ENCODE measurements around the gene TEX29.
A peak's percentile ranks its signal among the peaks of the same experiment; 100 is the strongest.

The TEX29 gene

DNA sequence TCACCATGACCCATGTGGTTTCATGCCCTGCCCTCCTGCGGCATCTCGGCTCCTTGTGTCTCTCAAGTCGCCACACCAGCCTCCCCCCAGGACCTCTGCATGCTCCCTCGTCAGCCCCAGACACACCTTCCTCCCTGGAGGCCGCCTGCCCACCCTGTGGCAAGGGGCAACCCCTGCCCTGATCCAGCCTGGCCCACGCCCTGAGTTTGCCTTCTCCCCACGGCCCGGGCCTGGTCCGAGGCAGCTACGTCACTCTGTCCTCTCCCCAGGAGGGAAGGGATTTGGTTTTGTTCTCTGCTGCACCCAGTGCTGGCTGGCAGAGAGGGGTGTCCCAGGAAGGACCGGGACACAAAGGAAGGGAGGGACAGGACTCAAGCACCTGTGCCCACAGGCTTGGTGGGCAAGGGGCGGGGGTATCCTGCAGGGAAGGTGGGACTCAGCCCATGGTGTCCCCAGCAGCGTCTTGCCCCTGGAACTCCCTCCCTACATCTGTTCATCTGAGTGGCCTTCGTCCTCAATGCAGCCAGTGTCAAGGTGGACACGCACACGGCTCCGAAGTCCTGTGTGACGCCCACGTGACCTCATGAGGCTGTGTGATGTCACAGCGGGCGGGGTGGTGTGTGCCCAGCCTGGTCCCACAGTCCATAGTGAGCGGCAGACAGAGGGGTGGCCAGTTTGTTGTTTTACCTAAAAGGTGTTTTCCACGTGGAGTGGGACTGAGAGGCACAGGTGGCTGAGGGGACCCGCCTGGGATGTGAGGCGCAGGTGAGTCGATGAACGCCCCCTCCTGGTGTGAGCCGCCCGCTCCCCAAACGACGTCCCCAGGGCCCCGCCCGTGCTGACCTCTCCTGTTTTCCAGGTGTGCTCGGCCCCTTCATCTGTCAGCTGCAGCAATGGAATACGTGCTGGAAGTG lies at the start of gene TEX29:
TEX29 (plus strand) TSS at position 645 of the 914 bp plus-strand sequence; CDS start at position 894, 249 bp downstream.
- no peak for DNase-seq (ENCODE audit: low read depth)

DNA sequence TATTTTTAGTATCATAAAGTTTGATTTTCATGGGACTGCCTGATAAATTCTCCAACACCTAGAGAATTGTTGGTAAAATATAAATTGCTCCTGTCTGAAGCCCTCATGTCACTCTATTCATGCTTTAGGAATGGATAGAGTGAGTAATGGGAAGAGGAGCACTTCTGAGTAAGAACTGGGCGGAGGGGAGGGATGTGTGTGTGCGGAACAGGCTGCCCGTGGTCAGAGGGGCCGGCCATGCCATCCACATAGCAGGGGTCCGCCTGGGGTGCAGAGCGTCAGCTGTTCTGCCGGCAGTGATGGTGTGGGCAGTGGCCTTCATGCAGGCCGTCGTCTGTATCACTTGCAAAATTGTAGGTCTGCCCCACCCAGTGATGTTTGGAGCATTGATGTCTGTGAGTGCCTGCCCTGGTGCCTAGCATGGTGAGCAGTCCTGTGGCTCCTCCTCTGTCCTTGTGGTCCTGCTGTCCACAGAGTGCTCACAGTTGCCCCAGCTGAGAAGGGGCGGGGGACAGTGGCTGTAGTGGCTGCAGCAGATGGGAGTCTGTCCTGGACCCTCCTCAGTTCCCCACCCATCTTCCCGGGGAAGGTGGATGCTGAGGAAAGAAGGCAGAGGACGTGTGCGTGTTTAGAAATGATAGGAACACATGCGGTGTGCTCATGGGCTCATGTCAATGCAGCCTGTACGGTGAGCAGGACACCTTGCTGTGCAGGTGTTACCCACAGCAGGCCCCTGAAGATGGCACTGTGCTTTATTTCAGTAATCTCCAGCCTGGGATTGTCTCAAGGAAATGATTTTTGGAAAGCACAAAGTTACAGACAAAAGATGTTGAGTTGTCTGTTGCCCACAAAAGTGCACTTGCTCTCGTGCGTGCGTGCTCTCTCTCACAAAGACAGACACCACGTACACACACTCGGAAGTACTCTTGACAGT lies 49.4 kb upstream of the TEX29 start:
- peak; percentile 79 for DNase-seq (ENCODE audit: low read depth)

DNA sequence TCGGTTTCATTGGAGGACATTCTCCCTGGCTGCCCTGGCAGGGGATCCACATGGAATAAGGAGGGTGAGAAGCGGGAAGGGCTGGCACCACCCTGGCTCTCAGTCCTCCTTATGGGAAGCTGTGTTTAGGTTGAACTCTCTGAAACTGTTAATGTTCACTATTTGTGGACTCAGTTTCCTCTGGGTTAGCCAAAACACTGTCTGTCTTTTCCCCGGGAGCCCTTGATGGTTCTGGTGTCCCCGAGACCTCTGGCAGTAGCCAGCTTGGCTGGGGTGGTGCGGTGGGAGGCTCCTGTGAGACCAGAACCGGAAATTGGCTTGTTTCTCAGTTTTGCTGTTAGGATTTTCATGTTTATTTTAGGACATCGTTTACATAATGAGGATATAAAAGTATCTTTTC lies 48.3 kb upstream of the TEX29 start:
- no peak for DNase-seq (ENCODE audit: low read depth)

DNA sequence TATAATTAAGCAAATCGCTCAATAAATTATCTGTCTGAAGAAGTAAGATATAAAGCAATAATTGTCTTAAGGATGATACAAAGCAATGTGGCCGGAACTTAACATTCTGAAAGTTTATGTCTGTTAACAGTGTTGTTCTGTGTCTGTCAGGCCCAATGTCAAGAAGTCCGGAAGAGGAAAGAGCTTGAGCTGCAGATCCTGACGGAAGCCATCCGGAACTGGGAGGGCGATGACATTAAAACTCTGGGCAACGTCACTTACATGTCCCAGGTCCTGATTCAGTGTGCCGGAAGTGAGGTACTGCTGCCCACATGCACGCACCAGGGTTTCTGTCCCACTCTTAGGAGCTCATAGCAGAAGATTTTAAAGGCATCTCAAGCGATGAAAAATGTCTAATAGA lies 45.1 kb upstream of the TEX29 start:
- no peak for DNase-seq (ENCODE audit: low read depth)

DNA sequence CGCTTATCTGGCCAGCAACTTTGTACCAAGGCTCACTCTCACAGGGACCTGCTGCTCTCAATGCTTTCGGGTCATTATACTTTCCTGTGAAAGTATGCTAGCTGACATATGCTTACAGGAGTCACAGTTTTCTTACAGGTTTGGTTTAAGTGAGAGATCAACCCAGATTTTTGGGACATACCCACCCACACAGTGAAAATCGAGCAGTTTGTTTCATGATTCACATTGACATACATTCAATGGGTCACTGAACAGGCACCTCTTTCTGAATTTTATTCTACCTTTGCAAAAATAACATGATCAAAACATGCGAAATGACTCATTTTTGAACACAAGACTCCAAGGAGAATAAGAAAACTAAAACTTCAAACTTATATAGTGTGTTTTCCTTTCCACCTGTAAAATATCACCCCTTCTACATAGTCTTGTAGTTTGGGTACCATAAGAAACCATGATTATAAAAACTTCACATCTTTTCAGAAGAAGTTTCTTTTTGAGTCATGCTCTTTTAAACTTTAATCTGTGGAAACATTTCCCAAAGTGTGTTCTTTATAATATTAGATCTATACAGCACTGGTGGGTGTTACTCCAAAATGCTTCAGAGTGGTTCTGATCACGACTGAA lies 44.3 kb upstream of the TEX29 start:
- DNase-seq (ENCODE audit: low read depth): no peak

DNA sequence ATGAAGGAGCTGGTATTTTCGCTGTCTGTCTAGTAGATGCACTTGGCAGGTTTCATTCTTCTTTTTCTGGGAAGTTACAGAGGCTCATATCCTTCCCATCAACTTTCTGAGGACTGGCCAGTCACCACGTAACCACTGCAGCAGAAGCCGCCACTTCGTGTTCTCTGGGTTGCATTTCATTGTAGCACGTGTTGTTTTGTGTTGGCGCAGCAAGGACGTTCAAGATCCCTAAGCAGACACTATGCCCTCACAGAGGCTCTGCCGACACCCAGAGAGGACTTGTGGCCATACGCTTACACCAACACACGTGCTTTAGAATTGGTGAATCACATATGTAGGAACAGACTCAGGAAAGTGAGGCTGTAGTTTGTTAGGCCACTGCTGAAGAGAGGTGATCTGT lies 42.2 kb upstream of the TEX29 start:
- no peak for DNase-seq (ENCODE audit: low read depth)

DNA sequence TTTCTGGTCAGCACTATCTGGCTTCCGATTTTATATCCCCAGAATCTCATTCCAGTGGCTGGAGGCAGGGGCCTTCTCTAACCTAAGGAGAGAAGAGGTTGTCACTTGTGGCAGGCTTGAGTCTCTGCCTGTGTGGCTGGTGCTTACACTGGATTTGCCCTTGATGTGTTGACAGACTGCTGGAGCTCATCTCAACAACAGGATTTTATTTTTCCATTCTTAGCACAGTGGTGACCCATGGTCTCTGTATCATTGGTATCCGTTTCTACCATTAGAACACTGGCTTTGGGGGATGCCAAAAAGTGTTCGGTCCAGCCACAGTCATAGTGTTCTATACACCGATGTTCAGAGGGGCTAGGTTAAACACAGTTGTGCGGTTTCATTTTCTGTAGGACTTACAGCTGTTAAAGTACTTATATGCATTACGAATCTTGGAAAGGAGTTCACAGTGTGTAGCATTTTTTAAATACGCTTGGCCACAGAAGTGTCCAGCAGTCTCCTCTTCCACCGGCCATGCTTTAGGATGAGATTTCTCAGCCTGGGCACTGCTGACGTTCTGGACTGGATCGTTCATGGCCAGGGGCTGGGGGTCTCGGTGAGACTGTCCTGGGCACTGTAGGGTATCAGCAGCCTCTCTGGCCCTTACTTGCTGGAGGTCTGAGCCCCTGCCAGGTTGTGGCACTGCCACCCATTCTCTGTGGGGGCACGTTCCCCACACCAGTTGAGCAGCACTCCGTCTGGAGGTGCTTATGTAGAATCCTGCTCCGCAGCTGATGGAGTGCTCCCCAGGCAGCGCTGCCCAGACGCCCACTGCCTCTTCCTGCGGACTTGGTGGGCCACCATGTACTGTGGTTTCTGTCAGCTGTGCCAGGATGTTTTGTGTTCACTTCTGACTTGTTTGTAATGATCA lies 41.4 kb upstream of the TEX29 start:
- no peak for DNase-seq (ENCODE audit: low read depth)

DNA sequence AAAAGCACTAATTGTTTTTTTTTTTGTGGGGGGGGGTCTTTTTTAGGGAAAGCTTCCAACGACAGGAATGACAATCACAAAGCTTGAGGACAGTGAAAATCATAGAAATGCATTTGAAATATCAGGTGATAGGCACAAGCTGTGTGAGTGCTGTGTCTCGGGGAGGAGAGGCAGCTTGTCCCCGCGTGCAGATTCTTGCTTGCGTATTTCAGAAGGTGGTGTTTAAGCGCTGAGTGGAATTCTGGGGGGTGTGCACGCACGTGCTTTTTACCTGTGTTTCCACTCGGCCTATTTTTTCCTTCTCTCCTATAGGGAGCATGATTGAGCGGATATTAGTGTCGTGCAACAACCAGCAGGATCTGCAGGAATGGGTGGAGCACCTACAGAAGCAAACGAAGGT lies 40.2 kb upstream of the TEX29 start:
- DNase-seq (ENCODE audit: low read depth): no peak

DNA sequence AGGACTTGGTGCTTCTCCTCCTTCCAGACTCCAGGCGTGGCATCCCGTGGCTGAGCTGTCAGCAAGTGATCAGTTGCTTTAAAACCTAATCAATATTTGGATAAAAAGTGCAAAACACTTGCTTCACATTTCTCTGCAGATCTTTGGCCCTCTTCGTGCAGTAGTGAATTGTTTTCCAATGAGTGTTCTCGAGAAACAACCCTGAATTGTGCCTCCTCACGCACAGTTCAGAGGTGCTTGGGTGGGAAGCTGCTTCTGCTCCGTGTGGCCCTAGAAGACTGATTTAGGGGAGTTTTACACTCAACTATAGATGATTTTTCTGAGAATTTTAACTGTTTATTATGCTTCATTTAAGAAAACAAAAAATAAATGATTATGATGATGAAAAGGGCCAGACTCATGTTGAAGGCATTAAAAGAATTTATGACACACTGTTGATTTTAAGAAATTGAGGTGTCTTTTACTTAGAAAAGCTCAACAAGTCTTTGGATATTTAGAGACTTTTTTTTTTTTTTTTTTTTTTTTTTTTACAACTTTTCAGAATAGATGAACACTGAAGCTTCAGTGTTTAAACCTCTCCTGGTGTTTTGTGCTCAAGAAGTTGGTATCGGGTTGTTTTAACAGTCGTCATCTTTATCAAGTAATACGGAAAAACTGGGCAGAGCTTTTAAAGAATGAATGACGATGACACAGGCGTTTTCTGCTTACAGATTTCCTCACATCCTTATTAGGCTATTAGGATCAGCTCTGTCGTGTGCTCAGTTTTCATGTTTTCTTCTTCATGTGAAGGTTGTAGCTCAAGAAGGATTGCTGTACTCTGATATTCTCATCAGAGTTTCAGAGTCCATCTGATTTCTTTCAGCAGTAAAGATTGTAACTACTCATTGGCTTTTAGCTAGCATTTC lies 39.5 kb upstream of the TEX29 start:
- peak; percentile 83 for DNase-seq (ENCODE audit: low read depth)

DNA sequence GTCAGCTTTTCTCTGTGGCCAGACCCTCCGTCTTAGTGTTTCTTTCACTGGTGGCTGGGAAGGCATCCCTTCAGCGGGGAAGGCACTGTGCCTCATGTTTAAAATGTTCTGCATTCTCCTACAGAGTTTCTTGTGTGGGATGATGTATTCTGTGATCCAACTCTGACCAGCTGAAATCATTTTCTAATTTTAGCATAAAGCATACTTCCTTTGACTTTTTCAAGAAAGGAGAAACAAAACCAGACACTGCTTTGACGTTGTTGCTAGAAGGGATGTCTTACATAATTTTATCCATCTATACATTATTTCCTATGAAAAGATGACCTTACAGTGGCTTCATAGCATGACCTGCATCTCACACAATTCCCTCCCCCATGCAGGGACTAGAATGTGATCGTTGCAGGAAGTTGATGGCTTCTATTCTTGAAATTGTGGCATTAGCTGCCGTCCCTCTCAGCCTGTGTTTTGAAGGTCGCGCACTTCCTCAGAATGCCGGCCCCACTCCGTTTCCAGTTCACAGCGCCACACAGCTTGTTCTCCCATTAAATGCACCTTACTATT lies 38.6 kb upstream of the TEX29 start:
- peak; percentile 66 for DNase-seq (ENCODE audit: low read depth)

DNA sequence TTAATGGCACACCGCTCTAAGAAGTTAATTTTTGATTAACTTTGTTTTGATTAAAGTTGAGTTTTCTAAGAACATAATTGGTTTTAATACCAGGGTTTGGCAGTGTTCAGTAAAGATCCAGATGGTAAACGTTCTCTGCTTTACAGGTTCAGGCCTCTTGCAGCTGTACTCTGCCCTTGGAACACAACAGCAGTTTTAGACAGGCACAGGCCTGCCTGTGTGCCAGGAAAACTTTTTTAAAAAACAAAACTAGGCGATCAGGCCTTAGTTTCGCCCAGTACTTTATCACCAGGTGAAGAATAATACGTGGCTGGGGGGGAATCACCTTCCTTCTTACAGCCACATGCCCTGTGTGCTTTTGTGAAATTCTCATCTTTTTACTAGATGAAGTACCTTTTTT lies 38.0 kb upstream of the TEX29 start:
- DNase-seq (ENCODE audit: low read depth): no peak

DNA sequence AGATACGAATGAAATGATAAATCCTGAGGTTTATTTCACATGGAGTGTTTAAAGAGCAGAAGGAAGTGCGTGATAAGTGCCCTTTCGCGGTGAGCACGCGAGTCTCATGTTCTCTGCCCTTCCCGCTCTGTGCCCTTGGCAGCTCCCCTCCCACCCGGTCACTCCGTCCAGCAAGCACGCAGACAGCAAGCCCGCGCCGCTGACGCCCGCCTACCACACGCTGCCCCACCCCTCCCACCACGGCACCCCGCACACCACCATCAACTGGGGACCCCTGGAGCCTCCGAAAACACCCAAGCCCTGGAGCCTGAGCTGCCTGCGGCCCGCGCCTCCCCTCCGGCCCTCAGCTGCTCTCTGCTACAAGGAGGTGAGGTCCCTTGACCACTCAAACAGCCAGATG lies 37.4 kb upstream of the TEX29 start:
- no peak for DNase-seq (ENCODE audit: low read depth)

DNA sequence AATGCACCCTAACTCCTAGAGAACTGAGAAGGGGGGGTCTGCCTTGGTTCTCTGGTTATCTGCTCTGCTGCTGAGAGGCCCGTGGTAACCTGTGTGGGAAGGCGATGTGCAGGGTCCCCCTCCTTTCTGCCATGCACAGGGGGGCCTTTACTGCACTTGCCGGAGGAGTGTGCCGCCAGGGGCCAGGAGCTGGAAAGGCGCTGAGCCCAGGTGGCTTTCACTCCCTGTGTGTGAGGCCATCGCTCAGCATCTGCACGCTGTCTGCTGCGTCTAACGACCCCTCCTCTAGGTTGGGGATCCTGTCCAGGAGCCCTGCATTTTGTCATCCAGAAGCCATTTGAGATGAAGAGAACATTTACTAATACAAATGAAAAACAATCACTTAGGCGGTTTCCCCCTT lies 37.0 kb upstream of the TEX29 start:
- DNase-seq (ENCODE audit: low read depth): no peak

DNA sequence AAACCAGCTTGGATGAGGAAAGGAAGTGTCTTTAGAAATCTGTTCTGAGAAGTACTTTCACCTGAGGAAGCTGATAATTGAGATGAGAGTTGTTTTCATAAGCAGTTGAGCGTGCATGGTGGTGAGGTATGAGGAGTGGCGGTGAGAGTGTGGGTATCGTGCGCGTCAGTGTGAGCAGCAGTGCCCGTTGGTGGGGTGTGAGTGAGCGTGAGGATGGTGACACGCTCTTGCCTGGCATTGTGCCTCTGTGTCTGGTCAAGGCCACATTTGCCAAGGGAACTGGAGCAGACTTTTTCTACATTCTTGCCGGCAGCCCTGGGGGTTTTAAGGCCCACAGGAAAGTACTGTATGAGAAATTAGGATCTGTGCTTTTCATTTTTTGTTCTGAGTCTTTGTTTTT lies 36.5 kb upstream of the TEX29 start:
- DNase-seq (ENCODE audit: low read depth): no peak

DNA sequence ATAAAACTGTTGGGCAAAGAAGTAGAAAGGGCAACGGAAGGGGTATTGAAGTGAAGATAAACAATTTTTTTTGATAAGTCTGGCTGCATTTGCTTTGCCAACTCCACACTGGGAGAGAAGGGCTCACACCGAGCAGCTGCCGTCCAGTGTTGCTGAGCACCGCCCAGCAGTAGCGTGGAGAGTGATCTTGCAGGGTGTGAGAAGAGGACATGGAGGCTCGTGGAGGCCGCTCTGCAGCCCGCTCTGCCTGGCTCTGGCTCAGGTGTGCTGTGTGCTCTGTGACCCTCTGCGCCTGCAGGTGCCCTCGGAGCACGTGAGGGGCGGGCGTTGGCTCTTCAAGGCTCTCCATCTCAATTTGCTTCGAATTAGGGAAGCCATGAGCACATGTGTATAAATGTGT lies 35.9 kb upstream of the TEX29 start:
- DNase-seq (ENCODE audit: low read depth): no peak

DNA sequence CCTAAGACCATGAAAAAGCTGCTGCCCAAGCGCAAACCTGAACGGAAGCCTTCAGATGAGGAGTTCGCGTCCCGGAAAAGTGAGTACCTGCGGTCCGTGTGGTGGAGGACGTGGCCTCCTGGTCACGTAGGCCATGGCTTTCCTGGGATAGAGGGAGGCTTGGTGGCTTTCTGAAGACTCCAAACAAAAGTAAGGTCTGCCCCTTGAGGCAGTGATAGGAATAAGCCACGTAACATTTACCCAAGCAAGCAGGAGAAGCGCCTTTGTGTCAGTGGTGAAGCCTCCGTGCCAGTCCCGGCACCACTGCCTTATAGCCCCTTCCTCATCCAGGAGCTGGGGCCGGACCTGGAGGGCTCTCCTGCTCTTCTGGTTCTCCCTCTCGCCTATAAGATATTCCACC lies 34.3 kb upstream of the TEX29 start:
- DNase-seq (ENCODE audit: low read depth): no peak

DNA sequence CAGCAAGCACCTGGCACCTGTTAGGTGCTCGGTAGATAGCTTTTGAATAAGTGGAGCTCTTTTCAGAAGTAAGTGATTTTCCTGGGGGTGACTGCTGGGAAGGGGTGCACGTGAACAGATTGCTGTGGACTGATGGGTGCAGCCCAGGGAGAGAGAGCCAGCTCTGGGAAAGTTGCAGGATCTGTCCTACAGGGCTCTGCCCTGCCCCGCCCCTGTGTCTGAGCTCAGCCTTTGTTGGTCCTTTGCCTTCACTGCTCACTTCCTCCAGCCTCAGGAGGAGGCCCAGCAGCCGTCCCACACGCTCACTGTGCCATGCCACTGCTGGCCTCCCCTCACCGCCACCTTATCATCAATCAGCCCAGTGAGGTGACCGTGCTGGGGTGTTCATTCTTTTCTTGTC lies 33.7 kb upstream of the TEX29 start:
- DNase-seq (ENCODE audit: low read depth): no peak

DNA sequence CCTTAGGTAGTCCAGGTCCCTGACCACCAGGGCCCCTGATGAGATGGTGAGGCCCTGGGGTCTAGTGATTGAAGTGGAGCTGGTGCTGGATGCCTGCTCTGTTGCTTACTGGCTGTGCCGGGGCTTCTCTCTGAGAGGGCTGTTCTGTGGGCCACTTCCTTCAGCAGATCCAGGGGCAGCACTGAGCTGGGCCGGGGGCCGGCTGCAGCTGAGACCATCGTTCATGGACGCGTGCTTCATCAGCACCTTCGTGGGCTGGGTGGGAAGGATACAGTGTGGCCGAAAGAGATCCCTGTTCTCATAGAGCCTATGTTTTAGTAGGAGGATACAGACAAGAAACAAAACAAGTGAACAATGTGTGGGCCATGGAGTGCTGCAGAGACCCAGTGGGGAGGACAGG lies 33.2 kb upstream of the TEX29 start:
- DNase-seq (ENCODE audit: low read depth): no peak

DNA sequence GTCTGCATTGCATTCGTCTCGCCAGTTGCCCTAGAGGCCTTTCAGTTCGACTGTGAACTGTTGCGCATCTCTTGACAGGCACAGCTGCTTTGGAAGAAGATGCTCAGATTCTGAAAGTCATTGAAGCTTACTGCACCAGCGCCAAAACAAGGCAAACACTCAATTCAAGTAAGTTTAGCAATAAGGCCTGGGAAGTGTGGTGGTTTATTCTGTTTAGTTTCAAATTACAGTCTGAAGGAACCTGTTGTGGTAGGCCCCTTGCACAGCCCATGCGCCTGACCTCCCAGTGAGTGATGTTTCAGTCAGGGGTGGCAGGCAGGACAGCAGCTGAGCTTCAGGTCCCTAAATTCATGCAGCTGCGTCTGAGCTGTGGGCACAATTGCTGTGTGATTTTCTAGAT lies 32.2 kb upstream of the TEX29 start:
- DNase-seq (ENCODE audit: low read depth): peak; percentile 27

DNA sequence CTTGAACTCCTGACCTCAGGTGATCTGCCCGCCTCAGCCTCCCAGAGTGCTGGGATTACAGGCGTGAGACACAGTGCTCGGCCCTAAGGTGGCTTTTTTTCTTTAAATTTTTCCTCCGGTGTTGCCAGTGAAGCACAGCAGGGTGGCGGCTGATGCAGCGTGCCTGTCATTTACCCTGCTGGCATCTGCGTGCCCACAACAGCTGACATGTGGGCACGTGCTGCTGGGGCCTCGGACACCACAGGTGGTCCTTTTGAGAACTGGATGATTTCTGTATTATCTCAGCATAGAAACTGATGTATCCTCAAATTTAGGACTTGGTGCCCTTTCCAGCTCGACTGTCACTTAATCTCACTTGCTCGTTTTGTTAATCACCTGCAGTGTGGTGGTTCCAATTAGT lies 31.2 kb upstream of the TEX29 start:
- no peak for DNase-seq (ENCODE audit: low read depth)

All from iris pigment epithelial cell (primary cell).